ES-I3 (cell line): ENCODE data around the gene C19orf47.

Experiments used
- H3K36me3 ChIP-seq: 2 replicates; pipeline ENCODE4 v1.6.1; 2013; ENCODE audit warnings: mild to moderate bottlenecking, low read length, control low read depth, moderate library complexity; ENCODE audit not compliant: insufficient read depth
- H3K4me1 ChIP-seq: 2 replicates; pipeline ENCODE4 v1.6.1; 2013; ENCODE audit warnings: mild to moderate bottlenecking, control low read depth, low read length; ENCODE audit not compliant: insufficient read depth
- H3K9ac ChIP-seq: 2 replicates; pipeline ENCODE4 v1.6.1; 2013; ENCODE audit warnings: low read depth, mild to moderate bottlenecking, low read length, moderate library complexity
- H3K9me3 ChIP-seq: 2 replicates; pipeline ENCODE4 v1.6.1; 2013; ENCODE audit warnings: mild to moderate bottlenecking, low read length, moderate library complexity; ENCODE audit not compliant: control insufficient read depth, insufficient read depth

The C19orf47 gene

GRCh38 chr19:40322951-40323615, 25.1 kb downstream of the C19orf47 start:
- no peak overlapping the region for H3K9ac ChIP-seq
- H3K9me3 ChIP-seq: no peaks in the 10 kb centered on the region
- peaks cover 5% of the 10 kb centered on the region for H3K36me3 ChIP-seq
- H3K4me1 ChIP-seq: no peaks in the 10 kb centered on the region

GRCh38 chr19:40322271-40322610, 26.0 kb downstream of the C19orf47 start:
- Histone ChIP-seq H3K36me3 (peaks cover 5% of the 10 kb centered on the region), H3K4me1 (no peaks in the 10 kb centered on the region), H3K9ac (no peak overlapping the region), H3K9me3 (no peaks in the 10 kb centered on the region)

GRCh38 chr19:40321566-40322270, 26.5 kb downstream of the C19orf47 start:
- H3K4me1 ChIP-seq: no peaks in the 10 kb centered on the region
- no peak overlapping the region for H3K9ac ChIP-seq
- no peaks in the 10 kb centered on the region for H3K9me3 ChIP-seq
- peaks cover 5% of the 10 kb centered on the region for H3K36me3 ChIP-seq

- no peaks in the 10 kb centered on the region for H3K9me3 ChIP-seq
- no peak overlapping the region for H3K9ac ChIP-seq
- no peaks in the 10 kb centered on the region for H3K4me1 ChIP-seq
- H3K36me3 ChIP-seq: no peaks in the 10 kb centered on the region; the same call in none of the 2 replicates
Observed at GRCh38 chr19:40321076-40321475, 27.1 kb downstream of the C19orf47 start.

GRCh38 chr19:40320558-40320935, 27.6 kb downstream of the C19orf47 start:
- Histone ChIP-seq H3K9me3 (no peaks in the 10 kb centered on the region), H3K9ac (no peak overlapping the region), H3K4me1 (no peaks in the 10 kb centered on the region), H3K36me3 (no peaks in the 10 kb centered on the region; the same call in none of the 2 replicates)

GRCh38 chr19:40317338-40317737, 30.9 kb downstream of the C19orf47 start:
- no peaks in the 10 kb centered on the region for H3K4me1 ChIP-seq
- H3K9ac ChIP-seq: no peak overlapping the region
- H3K9me3 ChIP-seq: no peaks in the 10 kb centered on the region
- no peaks in the 10 kb centered on the region; the same call in 1 of the 2 replicates for H3K36me3 ChIP-seq

- Histone ChIP-seq H3K4me1 (no peaks in the 10 kb centered on the region), H3K9ac (no peak overlapping the region), H3K36me3 (no peaks in the 10 kb centered on the region), H3K9me3 (no peaks in the 10 kb centered on the region)
Observed at GRCh38 chr19:40315812-40316470, 32.3 kb downstream of the C19orf47 start.

- no peaks in the 10 kb centered on the region for H3K9me3 ChIP-seq
- H3K9ac ChIP-seq: no peak overlapping the region
- H3K36me3 ChIP-seq: no peaks in the 10 kb centered on the region
- no peaks in the 10 kb centered on the region for H3K4me1 ChIP-seq
Observed at GRCh38 chr19:40314656-40315055, 33.5 kb downstream of the C19orf47 start.

- H3K36me3 ChIP-seq: no peaks in the 10 kb centered on the region
- H3K9me3 ChIP-seq: no peaks in the 10 kb centered on the region
- H3K4me1 ChIP-seq: no peaks in the 10 kb centered on the region
- H3K9ac ChIP-seq: no peak overlapping the region
Observed at GRCh38 chr19:40313229-40313983, 34.8 kb downstream of the C19orf47 start.

GRCh38 chr19:40312533-40312932, 35.7 kb downstream of the C19orf47 start:
- H3K9ac ChIP-seq: no peak overlapping the region
- no peaks in the 10 kb centered on the region for H3K4me1 ChIP-seq

GRCh38 chr19:40309666-40310065, 38.5 kb downstream of the C19orf47 start:
- no peaks in the 10 kb centered on the region for H3K4me1 ChIP-seq
- H3K9me3 ChIP-seq: no peaks in the 10 kb centered on the region
- no peaks in the 10 kb centered on the region for H3K36me3 ChIP-seq
- H3K9ac ChIP-seq: no peak overlapping the region

More at GRCh38 chr19:40312533-40312932, 35.7 kb downstream of the C19orf47 start:
- no peaks in the 10 kb centered on the region for H3K36me3 ChIP-seq
- H3K9me3 ChIP-seq: no peaks in the 10 kb centered on the region

GRCh38 chr19:40305403-40305802, 42.8 kb downstream of the C19orf47 start:
- Histone ChIP-seq H3K36me3 (no peaks in the 10 kb centered on the region), H3K4me1 (no peaks in the 10 kb centered on the region), H3K9me3 (no peaks in the 10 kb centered on the region), H3K9ac (no peak overlapping the region)

- H3K36me3 ChIP-seq: no peaks in the 10 kb centered on the region
- no peak overlapping the region for H3K9ac ChIP-seq
- H3K9me3 ChIP-seq: no peaks in the 10 kb centered on the region
- H3K4me1 ChIP-seq: no peaks in the 10 kb centered on the region
Observed at GRCh38 chr19:40304306-40304705, 43.9 kb downstream of the C19orf47 start.

GRCh38 chr19:40303765-40304164, 44.4 kb downstream of the C19orf47 start:
- no peaks in the 10 kb centered on the region for H3K4me1 ChIP-seq
- H3K9ac ChIP-seq: no peak overlapping the region

More at GRCh38 chr19:40303765-40304164, 44.4 kb downstream of the C19orf47 start:
- Histone ChIP-seq H3K36me3 (no peaks in the 10 kb centered on the region), H3K9me3 (no peaks in the 10 kb centered on the region)
